SW 1271 (cell line): ENCODE data around the gene RPL32.
A peak's percentile ranks its signal among the peaks of the same experiment; 100 is the strongest.
"Not testable (repeated sequence)": the region's sequence is repeated elsewhere in the genome, so short reads cannot be mapped to it uniquely, and the experiment has no call there.

Source experiments
- DNase-seq, 2 experiments: peaks; one replicate each; lab custom pipeline; 2025; lab: John Stamatoyannopoulos, UW

RPL32 gene

DNA sequence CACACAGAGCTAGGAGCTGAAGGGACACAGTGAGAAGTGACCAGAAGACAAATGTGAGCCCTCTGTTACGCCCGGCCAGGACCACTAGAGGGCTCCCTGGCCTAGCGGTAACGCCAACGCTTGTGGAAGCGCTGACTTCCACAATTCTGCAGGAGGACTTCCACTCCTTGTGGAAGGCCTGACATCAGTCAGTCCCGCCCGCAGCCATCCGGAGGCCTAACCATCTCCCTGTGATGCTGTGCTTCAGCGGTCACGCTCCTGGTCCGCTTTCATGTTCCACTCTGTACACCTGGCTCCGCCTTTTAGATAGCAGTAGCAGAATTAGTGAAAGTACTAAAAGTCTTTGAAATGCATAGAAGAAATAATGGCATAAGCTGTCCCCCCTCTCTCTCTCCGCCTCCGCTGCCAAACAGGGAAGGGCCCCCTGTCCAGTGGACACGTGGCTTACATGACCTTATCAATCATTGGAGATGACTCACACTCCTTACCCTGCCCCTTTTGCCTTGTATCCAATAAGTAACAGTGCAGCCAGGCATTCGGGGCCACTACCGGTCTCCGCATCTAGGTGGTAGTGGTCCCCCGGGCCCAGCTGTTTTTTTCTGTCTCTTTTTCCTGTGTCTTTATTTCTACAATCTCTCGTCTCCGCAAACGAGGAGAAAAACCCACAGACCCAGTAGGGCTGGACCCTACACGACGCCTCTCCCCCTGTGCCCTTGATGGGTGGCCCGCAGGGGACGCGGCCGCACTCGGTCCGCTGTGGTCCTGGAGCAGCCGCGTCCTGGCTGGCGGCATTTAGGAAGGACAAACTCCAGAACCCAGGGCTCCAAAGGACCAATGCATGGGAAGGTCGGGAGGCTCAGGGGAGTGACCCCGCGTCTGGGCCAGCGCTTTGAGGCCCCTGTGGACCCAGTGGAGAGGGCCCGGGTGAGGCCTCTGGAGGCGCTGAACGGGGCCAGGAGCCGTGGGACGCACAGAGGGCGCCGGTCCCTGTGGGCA is 27.0 kb upstream of the RPL32 start:
- peak; percentile 46 to 79 for DNase-seq

- no peak for DNase-seq
Observed at GRCh38 chr3:12866836-12867235, 25.5 kb upstream of the RPL32 start.

GRCh38 chr3:12865271-12865670 is 23.9 kb upstream of the RPL32 start:
- no peak for DNase-seq

GRCh38 chr3:12862387-12862786 is 21.0 kb upstream of the RPL32 start:
- no peak for DNase-seq

DNA sequence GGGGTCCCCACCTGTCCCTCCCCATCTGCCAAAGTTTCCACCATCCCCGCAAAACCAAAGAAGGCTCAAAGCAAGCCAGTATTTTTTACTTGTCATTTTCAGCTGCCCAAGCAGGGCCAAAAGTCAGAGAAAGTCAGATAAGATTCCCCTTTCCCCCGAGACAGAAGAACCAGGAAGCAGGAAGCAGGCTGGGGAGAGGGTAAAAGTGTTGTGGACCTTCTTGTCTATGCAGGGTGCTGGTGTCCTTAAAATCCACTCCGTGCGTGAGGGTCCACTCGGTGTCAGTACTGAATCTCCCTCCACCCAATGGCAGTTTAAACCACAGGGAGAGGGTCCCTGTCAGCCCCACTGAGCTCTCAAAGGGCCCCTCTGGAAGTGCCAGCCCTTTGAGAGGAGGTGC is 20.2 kb upstream of the RPL32 start:
- no peak for DNase-seq

DNA sequence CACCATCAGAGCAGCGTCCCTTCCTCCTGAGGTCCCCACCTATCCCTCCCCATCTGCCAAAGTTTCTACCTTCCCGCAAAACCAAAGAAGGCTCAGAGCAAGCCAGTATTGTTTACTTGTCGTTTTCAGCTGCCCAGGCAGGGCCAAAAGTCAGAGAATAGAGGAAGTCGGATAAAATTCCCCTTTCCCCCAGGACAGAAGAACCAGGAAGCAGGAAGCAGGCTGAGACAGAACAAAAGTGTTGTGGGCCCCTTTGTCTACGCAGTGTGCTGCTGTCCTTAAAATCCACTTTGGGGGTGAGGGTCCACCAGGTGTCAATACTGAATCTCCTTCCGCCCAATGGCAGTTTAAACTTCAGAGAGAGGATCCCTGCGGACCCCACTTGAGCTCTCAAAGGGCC is 18.5 kb upstream of the RPL32 start:
- DNase-seq, result no peak

DNA sequence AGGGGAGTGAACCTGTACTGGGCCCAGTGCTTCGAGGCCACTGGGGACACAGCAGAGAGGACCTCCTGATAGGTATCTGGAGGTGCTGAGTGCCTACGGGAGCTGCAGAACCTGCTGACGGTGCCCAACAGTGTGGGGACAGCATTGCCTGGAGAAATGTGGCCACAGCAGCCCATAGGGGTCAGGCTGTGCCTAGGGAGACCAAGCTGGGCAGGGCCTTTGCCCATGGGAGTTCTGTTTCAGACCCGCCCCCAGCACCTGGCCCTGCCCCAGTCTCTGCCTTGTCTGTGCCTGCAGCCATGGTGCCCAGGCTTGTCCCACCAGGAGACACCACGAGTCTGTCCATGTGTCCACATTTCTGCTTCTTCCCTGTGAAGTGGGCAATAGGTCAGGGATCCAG is 15.3 kb upstream of the RPL32 start:
- no peak for DNase-seq

DNA sequence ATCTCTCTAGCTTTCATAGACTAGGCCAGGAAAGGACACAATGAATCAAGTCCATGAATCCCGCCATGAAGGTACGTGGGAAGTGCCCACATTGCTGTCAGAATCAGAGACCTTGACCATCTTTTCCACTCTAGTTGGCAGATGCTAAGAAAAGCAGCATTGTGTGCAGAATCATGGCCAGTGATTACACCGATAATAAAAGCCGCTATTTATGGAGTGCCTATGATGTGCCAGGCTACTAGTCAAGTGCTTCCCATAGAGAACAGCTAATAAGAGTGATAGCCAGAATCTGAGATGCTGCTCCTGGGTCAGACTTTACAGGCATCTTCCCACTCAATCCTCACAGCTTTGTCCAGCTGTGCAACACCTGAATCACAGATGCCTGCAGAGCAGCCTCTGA is 13.2 kb upstream of the RPL32 start:
- DNase-seq, result no peak

GRCh38 chr3:12853847-12854246 is 12.5 kb upstream of the RPL32 start:
- DNase-seq, result not testable (repeated sequence)

DNA sequence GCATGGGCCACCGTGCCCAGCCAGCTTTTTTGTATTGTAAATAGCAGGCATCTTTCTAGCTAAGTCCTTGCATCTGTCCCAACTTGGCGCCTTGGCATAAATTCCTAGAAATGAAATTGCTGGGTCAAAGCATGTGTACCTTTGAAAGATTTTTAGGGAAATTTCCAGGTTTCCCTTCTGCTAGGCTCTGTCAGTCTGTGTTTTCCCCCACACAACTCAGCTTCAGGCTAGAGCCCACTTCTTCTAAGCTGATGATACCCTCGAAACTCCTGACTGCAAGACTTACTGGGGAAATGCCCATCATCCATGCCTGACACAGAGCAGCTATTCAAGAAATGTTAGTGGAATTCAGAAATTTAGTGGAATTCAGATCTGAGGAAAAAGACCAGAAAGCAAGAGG is 10.8 kb upstream of the RPL32 start:
- no peak for DNase-seq

- DNase-seq, result no peak
Observed at GRCh38 chr3:12845811-12846210, 4.4 kb upstream of the RPL32 start.

DNA sequence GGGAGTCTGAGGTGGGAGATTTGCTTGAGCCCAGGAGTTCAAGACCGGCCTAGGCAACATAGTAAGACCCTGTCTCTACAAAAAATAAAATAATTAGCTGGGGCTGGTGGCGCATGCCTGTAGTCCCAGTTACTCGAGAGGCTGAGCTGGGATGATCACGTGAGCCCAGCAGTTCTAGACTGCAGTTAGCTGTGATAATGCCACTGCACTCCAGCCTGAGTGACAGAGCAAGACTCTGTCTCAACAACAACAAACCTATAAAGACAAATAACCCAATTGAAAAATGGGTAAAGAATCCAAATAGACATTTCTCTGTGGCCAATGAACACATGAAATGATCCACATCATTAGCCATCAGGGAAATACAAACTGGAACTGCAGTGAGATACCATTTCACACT is 1.1 kb upstream of the RPL32 start:
- DNase-seq, result no peak

- no peak for DNase-seq
Observed at GRCh38 chr3:12841970-12842328, 584 bp upstream of the RPL32 start.

- no peak for DNase-seq
Observed at GRCh38 chr3:12840591-12841148, 695 bp downstream of the RPL32 start.

GRCh38 chr3:12840148-12840547 is 1.2 kb downstream of the RPL32 start:
- DNase-seq, result not testable (repeated sequence)

DNA sequence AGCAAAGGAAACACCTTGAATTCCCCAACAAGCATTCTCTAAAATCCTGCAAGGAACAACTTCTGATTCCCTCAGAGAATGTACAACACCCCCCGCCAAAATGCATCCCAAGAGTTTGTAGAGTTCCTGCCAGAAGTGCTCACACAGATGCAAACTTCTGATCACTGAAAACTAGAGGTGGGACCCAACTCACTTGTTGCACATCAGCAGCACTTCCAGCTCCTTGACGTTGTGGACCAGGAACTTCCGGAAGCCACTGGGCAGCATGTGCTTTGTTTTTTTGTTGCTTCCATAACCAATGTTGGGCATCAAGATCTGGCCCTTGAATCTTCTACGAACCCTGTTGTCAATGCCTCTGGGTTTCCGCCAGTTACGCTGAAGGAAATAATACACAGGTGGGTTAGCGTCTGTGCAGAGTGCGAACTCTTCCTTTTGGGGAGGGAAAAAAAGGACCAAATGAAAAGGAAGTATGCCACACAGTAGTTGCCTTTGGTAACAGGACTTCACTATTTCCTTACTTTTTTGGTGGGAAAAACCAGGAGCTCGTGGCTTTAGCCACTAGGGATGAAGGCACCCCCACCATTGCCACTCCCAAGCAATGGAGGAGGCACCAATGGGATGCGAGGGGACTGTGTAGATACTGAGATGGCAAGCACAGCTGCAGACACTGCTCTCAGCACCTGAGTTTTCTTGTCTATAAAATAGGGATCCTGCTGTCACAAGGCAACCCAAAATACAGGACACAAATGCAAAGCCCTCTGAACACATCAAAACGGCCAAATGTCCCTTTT is 2.0 kb downstream of the RPL32 start:
- DNase-seq, result no peak

DNA sequence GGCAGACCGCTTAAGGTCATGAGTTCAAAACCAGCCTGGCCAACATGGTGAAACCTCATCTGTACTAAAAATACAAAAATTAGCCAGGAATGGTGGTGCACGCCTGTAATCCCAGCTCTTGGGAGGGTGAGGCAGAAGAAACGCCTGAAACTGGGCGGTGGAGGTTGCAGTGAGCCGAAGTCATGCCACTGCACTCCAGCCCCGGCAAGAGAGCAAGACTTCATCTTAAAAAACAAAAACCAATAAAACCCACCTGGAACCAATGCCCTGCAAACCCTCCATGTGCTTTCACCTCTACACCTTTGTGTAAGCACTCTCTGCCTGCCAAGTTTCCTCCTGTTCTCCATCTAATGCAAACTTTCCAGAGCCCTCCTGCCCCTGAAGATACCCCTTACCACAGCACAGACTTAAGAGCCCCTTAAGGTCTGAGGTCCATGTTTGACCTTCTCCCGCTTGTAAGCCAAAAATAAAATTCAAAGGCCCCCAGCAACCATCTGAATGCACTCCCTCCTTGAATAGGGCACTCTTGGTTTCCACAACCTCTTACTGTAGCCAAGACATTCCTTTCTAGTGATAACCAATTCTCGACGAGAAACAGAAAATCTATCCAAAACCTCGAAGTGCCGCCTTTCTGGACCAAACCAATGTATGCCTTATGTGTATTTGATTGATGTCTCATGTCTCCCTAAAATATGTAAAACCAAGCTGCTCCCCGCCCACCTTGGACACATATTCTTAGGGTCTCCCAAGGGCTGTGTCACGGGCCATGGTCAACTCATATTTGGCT is 3.0 kb downstream of the RPL32 start:
- no peak for DNase-seq

- DNase-seq, result no peak
Observed at GRCh38 chr3:12837295-12837986, 3.9 kb downstream of the RPL32 start.

- no peak for DNase-seq
Observed at GRCh38 chr3:12835052-12835665, 6.2 kb downstream of the RPL32 start.

DNA sequence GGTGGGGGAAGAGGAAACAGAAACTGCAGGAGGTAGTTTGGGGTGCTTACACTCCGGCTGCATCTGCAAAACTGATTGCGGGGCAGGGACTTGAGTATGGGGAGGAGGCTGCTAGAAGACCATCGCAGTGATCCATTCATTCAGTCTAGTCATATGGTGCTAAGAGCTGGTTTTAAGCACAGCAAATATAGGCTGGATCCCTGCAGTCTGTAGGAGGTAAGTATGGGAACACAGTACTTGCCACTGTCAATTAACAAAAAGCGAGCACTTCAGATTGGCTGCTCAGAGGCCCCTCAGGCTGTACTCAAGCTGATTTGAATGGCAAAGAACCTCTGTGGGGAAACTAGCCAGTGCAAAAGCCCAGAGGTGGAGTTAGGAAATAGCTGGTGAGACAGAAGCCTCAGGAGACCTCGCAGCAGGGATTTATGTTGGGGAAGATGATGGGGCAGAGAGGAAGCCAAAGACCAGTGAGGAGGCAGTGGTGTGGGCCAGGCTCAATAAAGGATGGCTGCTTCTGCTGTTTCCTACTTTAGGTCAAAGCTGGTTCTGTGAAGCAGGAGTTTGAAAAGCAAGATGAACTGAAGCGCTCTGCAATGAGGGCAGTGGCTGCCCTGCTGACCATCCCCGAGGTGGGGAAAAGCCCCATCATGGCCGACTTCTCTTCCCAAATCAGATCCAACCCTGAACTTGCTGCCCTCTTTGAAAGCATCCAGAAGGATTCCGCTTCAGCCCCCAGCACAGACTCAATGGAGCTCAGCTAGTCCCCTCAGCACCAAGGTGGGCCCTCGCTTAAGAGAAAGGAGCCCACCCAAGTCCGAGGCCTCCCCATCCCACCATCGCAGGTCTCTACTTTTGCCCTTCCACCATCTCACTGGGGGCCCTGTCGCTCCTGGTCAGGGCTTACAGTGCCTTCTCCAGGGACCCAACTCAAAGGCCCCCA is 7.9 kb downstream of the RPL32 start:
- DNase-seq, result no peak
